ENCODE data around the gene ADRA2B.

Gene ADRA2B

DNA sequence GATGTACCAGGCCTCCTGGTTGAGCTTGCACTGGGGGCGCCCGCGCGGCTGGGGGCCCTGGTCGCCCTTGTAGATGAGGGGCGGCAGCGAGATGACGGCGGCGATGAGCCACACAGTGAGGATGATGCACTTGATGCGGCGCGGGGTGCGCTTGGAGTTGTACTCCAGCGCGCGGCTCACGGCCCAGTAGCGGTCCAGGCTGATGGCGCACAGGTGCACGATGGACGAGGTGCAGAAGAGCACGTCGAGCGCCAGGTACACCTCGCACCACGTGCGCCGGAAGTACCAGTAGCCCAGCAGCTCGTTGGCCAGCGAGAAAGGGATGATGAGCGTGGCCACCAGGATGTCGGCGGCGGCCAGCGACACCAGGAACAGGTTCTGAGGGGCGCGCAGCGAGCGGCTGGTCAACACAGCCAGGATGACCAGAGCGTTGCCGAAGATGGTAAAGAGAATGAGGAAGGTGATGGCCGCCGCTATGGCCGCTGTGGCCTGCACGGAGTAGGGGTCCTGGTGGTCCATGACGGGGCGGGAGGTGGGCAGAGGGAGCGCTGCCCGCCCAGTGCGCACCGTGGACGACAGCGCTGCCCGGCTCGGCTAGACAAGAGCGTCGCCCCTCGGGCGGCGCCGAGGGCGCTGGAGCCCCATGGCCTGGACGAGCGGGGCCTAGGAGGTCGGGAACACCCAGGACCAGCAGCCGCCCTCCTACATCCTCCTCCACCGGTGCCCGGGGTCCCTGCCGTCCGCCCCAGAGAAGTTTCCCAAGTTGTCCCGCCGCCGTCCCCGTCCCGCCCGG is 544 bp downstream of the ADRA2B start:
- no peak for DNase-seq

DNA sequence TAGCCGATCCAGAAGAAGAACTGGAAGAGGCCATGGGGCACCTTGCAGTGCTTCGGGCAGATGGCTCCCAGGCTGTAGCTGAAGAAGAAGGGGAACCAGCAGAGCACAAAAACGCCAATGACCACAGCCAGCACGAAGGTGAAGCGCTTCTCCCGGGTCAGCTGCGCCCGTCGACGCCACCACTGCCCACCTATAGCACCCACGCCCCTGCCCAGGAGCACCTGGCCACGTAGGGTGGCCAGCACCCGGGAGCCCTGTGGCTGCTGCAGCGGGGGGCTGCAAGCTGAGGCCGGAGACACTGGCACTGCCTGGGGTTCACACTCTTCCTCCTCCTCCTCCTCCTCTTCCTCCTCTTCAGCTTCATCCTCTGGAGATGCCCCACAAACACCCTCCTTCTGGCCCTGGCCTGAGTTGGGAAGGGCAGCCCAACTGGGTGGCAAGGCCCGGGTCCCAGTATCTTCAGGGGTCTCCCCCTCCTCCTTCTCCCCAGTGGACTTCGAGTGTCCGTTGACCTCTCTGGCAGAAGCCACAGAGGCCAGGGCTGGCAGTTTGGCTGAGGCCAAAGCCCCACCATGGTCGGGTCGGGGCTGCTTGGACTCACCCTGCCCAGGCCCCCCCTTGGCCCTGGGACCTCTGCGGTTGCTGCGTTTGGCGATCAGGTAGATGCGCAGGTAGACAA is 1.3 kb downstream of the ADRA2B start:
- no peak for DNase-seq

DNA sequence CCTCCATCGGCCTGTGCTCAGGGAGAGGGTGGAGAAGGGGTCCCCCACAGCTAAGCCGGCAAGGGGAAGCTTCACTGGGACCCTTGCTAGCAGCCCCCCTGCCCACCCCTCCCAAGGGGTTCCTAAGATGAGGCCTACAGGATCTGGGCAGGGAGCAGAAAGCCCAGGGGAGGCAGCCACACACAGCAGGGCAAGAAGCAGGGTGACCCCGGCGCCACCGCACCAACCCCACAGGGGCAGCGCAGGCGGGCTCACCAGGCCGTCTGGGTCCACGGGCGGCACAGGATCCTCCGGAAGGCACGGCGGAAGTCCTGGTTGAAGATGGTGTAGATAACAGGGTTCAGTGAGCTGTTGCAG is 1.8 kb downstream of the ADRA2B start:
- DNase-seq = no peak

DNA sequence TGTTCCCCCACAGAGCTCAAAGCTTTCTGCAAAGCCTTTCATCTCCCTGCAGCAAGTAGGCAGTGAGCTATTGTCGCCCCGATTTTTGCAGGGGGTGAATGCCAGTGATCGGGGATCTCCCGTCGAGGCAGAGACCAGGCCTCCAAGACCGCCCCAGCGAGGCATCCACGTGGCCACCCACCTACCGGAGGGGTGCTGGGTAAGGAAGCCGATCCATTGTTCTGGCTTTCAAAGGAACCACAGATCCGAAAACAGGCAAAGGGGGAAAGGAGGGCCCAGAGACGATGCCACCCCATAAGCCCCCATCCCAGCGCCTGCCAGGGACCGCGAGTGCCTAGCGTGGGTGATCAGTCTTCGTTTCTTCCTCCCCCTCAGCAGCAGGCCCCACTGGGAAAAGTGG is 2.4 kb downstream of the ADRA2B start:
- no peak for DNase-seq

DNA sequence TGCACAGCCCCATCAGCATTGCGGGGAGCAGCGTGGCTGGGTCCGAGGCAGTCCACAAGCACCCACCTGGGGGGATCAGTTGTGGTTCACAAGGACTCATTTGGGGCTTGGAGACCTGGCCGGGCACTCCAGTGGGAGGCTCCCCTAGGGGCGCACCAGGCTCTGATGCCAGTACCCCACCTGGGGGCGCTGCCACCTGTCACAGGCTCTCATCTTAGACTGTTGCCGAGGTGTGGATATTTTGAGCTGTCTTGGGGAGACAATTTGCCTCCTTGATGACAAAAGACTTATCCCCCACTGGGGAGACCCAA is 3.0 kb downstream of the ADRA2B start:
- DNase-seq = no peak

DNA sequence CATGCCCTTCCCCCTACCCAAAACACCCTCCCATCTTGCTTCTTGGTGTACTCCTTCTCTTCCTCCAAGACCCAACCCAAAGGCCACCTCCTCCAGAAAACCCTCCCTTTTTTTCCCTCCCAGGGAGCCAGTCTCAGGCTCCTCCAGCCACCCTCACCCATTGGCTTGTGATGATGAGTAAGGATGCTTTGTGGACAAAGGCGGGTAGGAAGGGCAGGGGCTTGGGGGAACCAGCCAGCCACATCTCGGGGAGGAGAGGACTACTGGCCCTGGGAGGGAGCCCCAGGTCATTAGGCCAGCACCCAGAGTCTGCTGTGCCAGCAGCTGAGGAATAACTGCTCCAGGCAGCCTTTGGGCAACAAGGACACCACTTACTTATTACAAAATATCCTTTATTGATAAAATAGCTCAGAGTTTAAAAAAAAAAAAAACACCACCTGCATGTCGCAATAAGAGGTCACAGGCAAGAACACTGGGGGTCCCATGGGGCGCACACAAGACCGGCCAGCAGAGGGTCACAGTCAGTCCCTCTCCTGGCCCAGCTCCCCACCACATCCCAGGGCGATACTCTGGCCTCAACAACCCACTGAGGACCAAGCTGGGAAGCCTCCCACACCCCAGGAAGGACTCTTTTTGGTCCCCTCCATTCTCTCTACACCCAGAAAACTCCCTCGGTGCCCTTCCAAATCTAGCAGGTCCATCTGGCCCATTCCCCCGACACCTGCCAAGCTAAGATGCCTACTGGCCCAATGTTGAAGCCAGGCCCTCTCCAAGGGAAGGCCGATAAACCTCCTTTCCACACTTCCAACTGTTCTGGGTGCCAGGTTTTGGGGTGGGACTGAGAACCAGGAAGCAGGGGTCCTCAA is 3.6 kb downstream of the ADRA2B start:
- DNase-seq = no peak

DNA sequence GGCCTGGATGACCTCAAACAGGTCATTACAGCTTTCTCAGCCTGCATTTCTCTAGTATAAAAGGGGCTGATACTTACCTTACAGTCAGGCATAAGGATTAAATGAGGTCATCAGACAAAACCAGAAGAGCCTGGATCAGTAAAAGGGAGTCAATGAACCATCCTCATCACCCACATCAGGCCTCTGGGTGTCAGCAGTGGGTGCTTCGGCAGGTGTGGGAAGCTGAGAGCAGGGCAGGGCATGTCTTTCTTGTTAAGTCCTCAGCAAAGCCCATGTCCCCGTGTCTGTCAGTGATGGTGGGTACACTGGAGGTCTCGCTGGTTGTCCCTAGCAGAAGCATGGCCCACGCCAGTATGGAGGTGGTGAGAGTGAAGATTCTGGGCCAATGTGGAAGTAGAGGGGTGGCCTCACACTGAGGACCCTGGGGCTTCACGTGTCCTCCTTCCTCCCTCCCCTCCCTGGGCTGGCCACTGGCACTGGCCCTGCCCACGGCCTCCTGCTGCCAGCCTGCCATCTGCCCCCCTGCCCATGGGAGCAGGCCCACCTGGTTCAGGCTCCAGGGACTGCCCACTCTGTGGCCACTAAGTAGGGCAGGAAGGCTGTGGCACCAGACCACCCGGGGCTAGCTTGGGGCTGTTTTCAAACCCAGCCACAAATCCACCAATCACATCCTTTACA is 4.4 kb downstream of the ADRA2B start:
- DNase-seq = no peak

DNA sequence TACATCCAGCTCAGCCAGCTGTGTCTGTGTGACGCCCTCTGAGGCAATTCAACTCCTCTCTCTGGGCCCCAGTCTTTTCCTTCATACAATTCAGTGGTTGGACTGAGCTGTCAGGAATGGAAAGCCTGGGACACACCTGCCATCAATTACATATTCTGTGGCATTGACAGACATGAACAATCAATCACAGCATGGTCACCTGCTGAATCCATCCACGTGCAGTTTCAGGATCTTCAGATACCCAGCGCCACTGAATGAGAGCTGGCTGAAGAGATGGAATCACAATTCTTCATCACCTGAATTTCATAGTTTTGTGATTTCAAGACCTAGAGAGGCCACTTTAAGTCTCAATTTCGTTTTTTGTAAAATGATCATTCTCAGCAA is 5.1 kb downstream of the ADRA2B start:
- no peak for DNase-seq

DNA sequence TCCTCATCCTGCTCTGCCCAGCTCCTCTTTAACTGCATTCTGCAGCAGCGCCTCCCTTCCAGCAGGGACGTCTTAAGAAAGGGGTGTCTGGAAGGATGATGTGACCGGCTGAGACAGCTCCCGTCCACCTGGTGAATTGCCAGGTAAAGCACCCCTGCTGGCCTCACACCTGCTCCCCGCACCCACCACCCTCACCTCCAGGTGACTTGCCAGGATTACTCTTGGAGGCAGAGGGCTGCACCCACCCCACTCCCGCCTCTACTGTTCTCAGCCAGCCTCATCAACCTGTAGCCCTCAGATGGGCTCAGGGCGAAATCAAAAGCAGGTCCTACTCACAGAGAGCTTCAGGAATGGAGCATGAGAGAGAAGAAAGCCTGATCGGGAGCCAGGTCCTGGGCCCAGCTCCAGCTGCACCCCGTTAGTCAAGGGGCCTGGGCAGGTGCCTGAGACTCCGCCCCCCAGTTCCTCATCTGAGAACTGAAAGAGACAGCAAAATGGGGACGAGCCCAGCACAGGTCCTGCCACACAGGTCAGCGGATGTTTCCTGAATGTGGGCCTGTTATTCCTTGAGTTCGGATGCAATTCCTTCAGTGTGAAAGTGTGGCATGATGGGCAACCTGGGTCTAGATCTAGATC is 5.6 kb downstream of the ADRA2B start:
- DNase-seq = no peak

DNA sequence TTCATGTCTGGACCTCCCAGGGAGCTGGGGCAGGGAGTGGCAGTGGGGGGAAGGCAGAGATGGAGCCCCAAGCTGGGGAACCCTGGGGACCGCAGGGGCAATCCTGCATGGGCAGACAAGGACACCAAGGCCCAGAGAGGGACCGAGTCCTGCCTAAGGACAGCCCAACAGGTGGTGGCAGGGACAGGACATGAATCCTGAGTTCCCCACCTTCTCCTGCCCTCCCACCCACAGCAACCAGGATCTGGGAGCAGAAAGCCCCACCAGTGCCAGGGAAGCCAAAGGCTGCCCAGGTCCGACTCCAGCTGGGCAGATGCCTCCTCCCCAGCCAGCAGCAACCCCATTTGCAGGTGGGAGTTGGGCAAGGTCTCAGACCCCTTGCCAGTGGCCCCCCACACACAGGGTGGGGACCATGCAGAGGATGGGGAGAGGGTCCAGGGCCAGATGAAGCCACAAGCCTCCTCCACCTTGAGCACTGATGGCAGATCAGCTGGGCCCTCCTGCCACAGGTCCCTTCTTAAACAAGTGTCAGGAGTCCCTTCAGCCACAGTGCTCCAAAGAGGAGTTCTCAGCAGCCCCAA is 6.3 kb downstream of the ADRA2B start:
- no peak for DNase-seq

DNA sequence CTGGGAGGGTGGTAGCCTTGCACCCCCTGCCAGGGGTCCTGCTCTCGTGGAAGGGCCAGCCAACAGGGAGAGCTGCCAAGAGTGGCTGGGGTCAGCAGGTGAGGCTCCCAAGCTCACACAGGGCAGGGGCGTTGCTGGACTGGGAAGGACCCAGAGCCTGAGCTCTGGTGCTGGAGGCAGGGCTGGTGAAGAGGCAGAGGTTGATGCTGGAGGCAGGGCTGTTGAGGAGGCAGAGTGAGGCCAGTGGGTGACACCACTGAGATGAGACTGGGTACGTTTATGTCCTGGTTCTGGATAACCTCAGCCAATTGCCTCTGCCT is 7.0 kb downstream of the ADRA2B start:
- no peak for DNase-seq

DNA sequence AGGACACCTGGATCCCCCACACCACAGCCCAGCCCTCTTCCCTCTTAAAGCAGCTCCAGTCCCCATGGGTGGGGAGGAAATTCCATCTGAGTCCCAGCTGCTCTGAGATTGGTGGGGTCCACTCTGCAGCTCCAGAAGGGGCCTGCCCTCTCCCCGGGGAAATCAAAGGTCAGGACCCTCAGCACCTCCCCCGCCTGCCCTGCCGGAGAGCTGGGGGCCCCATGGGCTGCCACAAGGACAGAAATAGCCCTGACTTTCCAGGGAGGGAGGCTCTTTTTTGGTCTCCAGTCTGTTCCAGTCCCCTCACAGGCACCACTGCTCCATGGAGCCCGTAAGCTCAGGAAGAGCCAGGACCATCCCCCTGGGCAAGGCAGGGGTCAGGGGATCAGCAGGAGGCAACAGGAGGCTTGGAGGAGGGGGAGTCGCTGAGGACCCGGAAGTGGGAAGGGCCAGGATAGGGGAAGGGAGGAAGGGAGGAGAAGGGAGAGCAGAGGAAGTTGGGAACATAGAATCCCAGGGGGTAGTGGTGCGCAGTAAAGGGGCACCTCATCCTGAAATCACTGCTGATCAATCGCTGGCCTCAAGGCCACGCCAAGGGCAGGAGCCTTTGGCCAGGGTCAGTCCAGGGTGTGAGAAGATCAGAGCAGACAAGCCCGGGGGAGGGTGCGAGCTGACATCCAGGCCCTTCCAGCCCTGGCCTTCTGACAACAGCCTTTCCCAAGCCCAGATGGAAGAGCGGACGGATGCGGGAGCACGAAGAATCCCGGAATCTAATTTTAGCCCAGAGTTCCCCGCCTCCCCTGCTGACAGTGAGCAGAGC is 7.6 kb downstream of the ADRA2B start:
- DNase-seq = no peak

DNA sequence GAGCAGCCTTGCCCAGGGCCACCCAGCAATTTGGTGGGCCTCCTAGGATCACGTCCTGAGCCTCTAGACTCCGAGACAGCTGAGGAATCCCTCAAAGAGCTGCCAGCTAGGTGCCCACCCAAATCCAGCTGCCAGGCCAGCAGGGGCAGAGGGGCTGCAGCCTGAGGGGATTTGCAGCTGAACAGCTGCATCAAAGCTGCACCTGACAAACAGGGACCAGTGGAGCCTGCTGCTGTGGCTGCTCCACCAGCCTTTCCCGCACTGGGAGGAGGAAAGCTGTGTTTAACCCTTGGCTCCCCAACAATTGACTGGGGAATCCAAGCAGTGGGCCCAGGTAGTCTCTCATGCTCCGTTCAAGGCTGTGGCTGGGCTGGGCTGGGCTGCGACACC is 8.2 kb downstream of the ADRA2B start:
- no peak for DNase-seq

DNA sequence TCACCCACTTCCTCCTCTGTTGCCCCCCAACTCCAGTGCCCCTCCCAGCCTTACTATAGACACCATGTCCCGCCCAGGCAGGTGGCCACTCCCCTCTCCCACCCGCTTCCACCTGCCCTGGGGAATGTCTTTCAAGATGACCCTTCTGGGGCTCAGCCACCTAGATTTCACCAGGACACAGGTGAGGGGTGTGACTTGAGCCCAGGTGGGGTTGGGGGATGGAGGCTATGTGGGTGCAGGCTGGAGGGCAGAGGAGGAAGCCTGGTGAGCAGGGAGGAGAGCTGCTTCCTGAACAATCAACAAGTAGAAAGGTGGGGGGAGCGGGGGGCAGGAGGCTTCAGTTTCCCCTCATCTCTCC is 8.7 kb downstream of the ADRA2B start:
- DNase-seq = no peak

DNA sequence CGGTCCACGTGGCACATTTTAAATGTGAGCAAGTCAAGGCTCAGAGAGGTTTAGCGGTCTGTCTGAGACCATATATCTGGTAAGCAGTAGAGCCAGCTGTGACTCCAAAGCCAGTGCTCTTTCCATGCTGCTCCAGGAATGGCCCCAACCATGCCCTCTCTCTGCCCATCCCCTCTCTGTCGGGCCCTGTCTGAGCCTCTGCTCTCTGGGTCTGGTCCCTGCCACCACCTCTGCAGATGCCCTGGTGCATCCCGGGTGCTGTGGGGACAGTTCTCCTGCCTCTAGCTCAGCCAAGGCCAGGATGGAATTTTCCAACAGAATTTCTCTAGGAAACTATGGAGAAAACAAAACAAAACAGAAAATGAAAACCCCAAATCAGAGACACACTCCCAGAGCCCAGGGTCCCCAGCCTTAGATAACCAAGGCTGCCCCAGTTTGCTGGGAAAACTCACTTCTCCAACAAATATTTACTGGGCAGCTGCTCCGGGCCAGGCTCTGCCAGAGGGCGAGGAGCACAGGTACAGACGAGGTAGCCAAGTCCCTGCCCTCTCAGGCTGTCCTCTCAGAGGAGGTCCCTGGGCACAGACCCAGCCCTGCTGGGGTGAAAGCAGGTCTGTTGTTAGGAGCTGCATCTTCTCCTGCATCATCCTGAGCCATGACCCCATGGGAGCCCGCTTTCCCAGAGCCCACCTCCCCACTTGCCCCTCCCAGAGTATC is 9.2 kb downstream of the ADRA2B start:
- DNase-seq = no peak

DNA sequence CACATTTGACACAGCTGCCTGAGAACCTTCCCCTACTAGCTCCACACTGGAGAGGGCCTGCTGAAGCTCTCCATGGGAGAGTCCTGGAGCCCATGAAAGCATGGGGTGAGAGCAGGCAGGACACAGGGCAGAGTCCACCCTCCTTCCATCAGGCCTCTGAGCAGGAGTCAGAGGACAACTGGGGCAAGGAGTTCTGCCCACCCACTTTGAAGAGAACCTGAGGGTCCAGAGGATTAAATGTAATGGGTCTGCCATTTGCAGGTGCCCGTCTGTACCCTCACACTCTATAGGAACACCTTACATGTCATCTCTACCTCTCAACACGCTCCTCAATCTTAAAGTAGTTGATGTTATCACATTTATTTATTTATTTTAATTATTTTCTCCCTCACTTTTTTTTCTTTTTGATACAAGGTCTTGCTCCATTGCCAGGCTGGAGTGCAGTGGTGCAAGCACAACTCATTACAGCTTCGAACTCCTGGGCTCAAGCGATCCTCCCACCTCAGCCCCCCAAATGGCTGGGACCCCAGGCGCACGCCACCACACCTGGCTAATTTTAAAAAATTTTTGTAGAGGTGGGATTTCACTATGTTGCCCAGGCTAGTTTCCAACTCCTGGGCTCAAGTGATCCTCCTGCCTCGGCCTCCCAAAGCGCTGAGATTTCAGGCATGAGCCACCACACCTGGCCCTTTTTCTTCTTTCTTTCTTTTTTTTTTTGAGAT is 10.2 kb downstream of the ADRA2B start:
- DNase-seq = no peak

DNA sequence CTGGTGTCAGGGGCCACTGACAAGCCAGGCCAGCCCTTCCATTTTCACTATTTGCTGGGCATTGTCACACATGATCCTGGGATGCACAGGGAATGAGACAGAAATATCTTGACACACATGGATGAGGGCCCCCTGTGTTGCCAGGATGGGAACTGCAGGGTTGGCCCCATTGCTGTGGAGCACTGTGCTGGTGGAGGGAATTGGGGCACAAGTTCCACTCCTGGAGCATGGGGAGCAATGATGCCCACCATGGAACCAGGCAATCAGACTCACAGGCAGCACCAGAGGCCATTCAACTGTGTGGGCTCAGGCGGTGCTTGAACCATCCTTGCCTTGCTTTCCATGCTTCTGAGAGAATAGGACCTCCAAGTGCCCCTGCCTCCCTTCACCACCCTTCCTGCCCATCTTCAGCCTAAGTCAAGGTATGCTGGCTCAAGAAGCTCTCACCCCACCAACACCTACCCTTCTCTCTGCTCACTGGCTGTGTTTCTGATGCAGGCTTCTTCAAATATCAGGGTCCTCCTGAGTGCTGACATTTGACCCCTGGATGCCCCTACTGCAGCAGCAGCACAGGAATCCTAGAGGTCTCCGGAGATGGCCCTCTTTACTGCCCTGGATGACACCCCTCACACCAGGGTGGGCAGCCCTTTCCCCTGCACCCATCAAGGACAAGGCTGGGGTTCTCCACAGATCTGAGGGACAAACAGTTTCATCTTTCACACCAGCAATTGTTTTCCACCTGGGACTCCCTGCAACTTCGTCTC is 11.0 kb downstream of the ADRA2B start:
- no peak for DNase-seq

DNA sequence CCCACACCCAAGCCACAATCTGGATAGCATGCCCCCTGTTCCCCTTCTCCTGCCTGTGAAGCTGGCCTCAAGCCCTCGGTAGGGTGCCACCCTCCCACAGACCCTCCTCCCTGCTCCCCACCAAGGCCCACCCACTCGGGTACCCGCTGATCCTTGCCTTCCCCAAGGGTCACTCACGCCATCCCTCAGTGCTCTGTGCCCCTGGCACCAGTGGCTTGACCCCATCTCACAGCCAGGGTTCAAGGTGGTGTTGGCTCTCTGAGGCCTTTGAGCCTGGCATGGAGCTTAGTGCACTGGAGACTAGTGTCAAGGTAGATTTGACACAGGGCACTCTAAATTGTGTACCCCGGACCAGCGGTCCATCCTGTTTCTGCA is 11.9 kb downstream of the ADRA2B start:
- no peak for DNase-seq

DNA sequence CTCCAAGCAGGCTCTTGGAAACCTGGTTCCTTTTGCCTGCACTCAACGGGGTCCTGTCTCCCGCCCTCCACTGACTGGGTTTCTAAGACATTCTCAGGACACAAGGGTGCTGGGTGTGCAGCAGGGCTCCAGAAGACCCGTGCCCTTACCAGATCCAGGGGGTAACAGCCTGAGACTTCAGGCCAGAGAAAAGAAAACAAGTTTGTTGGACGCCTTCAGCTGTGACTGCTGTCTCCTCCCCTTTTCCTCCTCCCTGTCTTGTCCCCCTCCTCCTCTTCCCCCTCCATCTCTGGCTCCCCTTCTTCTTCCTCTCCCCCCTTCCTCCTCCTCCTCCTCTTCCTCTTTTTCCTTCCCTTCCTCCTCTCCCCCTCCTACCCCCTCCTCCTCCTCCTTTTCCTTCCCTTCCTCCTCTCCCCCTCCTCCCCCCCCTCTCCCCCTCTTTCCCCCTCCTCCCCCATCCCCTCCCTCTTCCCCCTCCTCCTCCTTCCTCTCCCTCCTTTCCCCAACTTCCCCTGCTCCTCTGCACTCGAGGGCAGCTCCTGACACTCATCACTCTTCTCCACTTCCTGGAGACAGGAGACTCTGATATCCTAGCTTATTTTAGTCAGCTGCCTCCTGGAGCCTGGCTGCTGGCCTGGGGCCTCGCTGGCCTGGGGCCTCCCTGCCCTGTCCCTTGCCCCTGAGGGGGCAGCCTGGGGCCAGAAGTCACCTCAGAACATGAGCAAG is 12.4 kb downstream of the ADRA2B start:
- DNase-seq = no peak

All from inflammatory macrophage treated with lipopolysaccharide for 1 hour (primary cell).